GM21381 (cell line): ENCODE results near the gene TRMT2B.
"Not testable (repeated sequence)": the region's sequence is repeated elsewhere in the genome, so short reads cannot be mapped to it uniquely, and the experiment has no call there.

Experiments
- ATAC-seq: cut with Tn5 transposase; IDR thresholded peaks from one replicate; pipeline ENCODE4 v1.9.1; 2021; ENCODE audit warnings: mild to moderate bottlenecking, moderate library complexity; ENCODE audit not compliant: unreplicated experiment

TRMT2B gene

GRCh38 chrX:101051549-101052302, at the start of gene TRMT2B:
TSS of gene TRMT2B (minus strand) at chrX:101052111. CDS start at chrX:101042289, 9,822 bp downstream.
- peak; percentile 94 for ATAC-seq

- ATAC-seq = peak; percentile 100
Measured at GRCh38 chrX:101097546-101098453, 45.9 kb upstream of the TRMT2B start, which contains the start of gene CENPI. TSS of gene CENPI (plus strand) at chrX:101098204. CDS start at chrX:101101071, 2,867 bp downstream.

- no peak for ATAC-seq
Measured at GRCh38 chrX:101091817-101092216, 39.9 kb upstream of the TRMT2B start.

- ATAC-seq = no peak
Measured at GRCh38 chrX:101081231-101081630, 29.3 kb upstream of the TRMT2B start.

GRCh38 chrX:101080326-101081124, 28.6 kb upstream of the TRMT2B start:
- no peak for ATAC-seq

GRCh38 chrX:101079736-101080270, 27.9 kb upstream of the TRMT2B start:
- ATAC-seq = no peak

GRCh38 chrX:101078716-101079598, 27.0 kb upstream of the TRMT2B start, which contains the start of gene TMEM35A:
TSS of gene TMEM35A (plus strand) at chrX:101078879. CDS start at chrX:101079003, 124 bp downstream.
- ATAC-seq = no peak

GRCh38 chrX:101071582-101071981, 19.7 kb upstream of the TRMT2B start:
- ATAC-seq = no peak

- no peak for ATAC-seq
Measured at GRCh38 chrX:101062176-101062575, 10.3 kb upstream of the TRMT2B start.

- peak; percentile 93 for ATAC-seq
Measured at GRCh38 chrX:101057093-101057714, 5.3 kb upstream of the TRMT2B start.

- ATAC-seq = not testable (repeated sequence)
Measured at GRCh38 chrX:101056551-101056950, 4.6 kb upstream of the TRMT2B start.

- peak; percentile 6 for ATAC-seq
Measured at GRCh38 chrX:101051153-101051548, 760 bp downstream of the TRMT2B start.

GRCh38 chrX:101040197-101040596, 11.7 kb downstream of the TRMT2B start:
- no peak for ATAC-seq

GRCh38 chrX:101037231-101037630, 14.7 kb downstream of the TRMT2B start:
- no peak for ATAC-seq

GRCh38 chrX:101029665-101030064, 22.2 kb downstream of the TRMT2B start:
- ATAC-seq = no peak

- no peak for ATAC-seq
Measured at GRCh38 chrX:101028562-101028961, 23.3 kb downstream of the TRMT2B start.

GRCh38 chrX:101025126-101025525, 26.8 kb downstream of the TRMT2B start:
- ATAC-seq = no peak

GRCh38 chrX:101022020-101022419, 29.9 kb downstream of the TRMT2B start:
- ATAC-seq = no peak

- ATAC-seq = not testable (repeated sequence)
Measured at GRCh38 chrX:101012031-101012430, 39.9 kb downstream of the TRMT2B start.
